T-helper 1 cell treated with Interleukin-12 subunit alpha and Interleukin-12 subunit beta and Interleukin-4 antibody, amounts not matched to agents 30 ng/mL and 1 ng/mL, for 36 hours (primary cell): ENCODE measurements around the gene CUL5. TPM values are rescaled to one million over a fixed set of nuclear protein-coding genes. Genes with fewer than 3 reads are reported as not detected.

Experiments
- intact Hi-C: fragments of 100-400 bp; cut with micrococcal nuclease; formaldehyde crosslinking; loops from one replicate; pipeline ENCODE4 v1.15.1; 2024
- total RNA-seq: library from RNA; stranded (reverse); gene quantifications from 2 replicates; pipeline ENCODE4 v1.2.3, GENCODE V29; 2022

The CUL5 gene
- 31.6 and 35.8 TPM in 2 replicates for total RNA-seq

- intact Hi-C loops: loop anchor here (1.0 to 2.0 kb wide), 14 partner anchors 61 to 846 kb away; partner anchors contain the start of genes ACAT1, ALKBH8, C11orf65 and CWF19L2
Observed at GRCh38 chr11:108008656-108009496, at the start of gene CUL5. Gene CUL5, plus strand, starts transcription at chr11:108008898. Its CDS starts 451 bp downstream, at chr11:108009349.

GRCh38 chr11:107961480-107961879 is 47.2 kb upstream of the CUL5 start:
- intact Hi-C loops: no loop called here

- intact Hi-C loops: no loop called here
Observed at GRCh38 chr11:107962181-107962580, 46.5 kb upstream of the CUL5 start.

- intact Hi-C loops: no loop called here
Observed at GRCh38 chr11:107963091-107963490, 45.6 kb upstream of the CUL5 start.

- intact Hi-C loops: no loop called here
Observed at GRCh38 chr11:107969219-107969618, 39.5 kb upstream of the CUL5 start.

- intact Hi-C loops: no loop called here
Observed at GRCh38 chr11:107970049-107970448, 38.6 kb upstream of the CUL5 start.

- intact Hi-C loops: no loop called here
Observed at GRCh38 chr11:107973641-107974040, 35.1 kb upstream of the CUL5 start.

- intact Hi-C loops: no loop called here
Observed at GRCh38 chr11:107988397-107989158, 20.1 kb upstream of the CUL5 start.

GRCh38 chr11:107991868-107992414 is 16.8 kb upstream of the CUL5 start:
- intact Hi-C loops: no loop called here

- intact Hi-C loops: no loop called here
Observed at GRCh38 chr11:107996006-107996776, 12.5 kb upstream of the CUL5 start.

GRCh38 chr11:107998761-107999160 is 9.9 kb upstream of the CUL5 start:
- intact Hi-C loops: loop anchor here (1.0 kb wide), 1 partner anchor 650 kb away; no protein-coding TSS in a partner anchor

- intact Hi-C loops: loop anchor here (1.0 kb wide), 1 partner anchor 648 kb away; no protein-coding TSS in a partner anchor
Observed at GRCh38 chr11:107999759-108000455, 8.8 kb upstream of the CUL5 start.

- intact Hi-C loops: no loop called here
Observed at GRCh38 chr11:108002476-108002875, 6.2 kb upstream of the CUL5 start.

GRCh38 chr11:108003623-108004022 is 5.1 kb upstream of the CUL5 start:
- intact Hi-C loops: no loop called here

- intact Hi-C loops: loop anchor here (1.0 to 2.0 kb wide), 8 partner anchors 62 to 847 kb away; partner anchors contain the start of genes EXPH5, RAB39A and SLC35F2
Observed at GRCh38 chr11:108007819-108008218, 879 bp upstream of the CUL5 start.

GRCh38 chr11:108009497-108010370 is 1.0 kb downstream of the CUL5 start:
- intact Hi-C loops: loop anchor here (1.0 to 2.0 kb wide), 11 partner anchors 112 to 845 kb away; partner anchors contain the start of genes ACAT1, ALKBH8, C11orf65 and CWF19L2

- intact Hi-C loops: no loop called here
Observed at GRCh38 chr11:108012139-108012725, 3.5 kb downstream of the CUL5 start.

- intact Hi-C loops: no loop called here
Observed at GRCh38 chr11:108016647-108017046, 7.9 kb downstream of the CUL5 start.

- intact Hi-C loops: no loop called here
Observed at GRCh38 chr11:108018708-108019107, 10.0 kb downstream of the CUL5 start.
